ENCODE measurements around the gene ARPC1A.

GRCh38 chr7:99375070-99375807 is 49.5 kb downstream of the ARPC1A start:
- no peak for TF ChIP-seq POLR2A (IDR thresholded peaks at IDR 0.05)
- TF ChIP-seq CTCF (IDR thresholded peaks at IDR 0.05 in 4 of 5, conservative IDR thresholded peaks at IDR 0.05 in 1 of 5), result no peak

All from gastrocnemius medialis (tissue), 4 donors.